Endothelial cell (in vitro differentiated cells): ENCODE results near the gene DYSF. TPM values are rescaled to one million over a fixed set of nuclear protein-coding genes. Genes with fewer than 3 reads are reported as not detected.
A peak's percentile ranks its signal among the peaks of the same experiment; 100 is the strongest.

Experiments used
- DNase-seq: peaks from one replicate; pipeline ENCODE4 v3.0.0; 2021; ENCODE audit warnings: low spot score
- H3K27ac Mint-ChIP-seq: one replicate; pipeline ENCODE4 v1.8.0; 2021; ENCODE audit warnings: mixed read lengths, inconsistent platforms; ENCODE audit not compliant: unreplicated experiment
- H3K27me3 Mint-ChIP-seq: one replicate; pipeline ENCODE4 v1.8.0; 2021; ENCODE audit warnings: mild to moderate bottlenecking, moderate library complexity, mixed read lengths, inconsistent platforms; ENCODE audit not compliant: unreplicated experiment
- H3K36me3 Mint-ChIP-seq: one replicate; pipeline ENCODE4 v1.8.0; 2021; ENCODE audit warnings: mild to moderate bottlenecking, low read depth, mixed read lengths, inconsistent platforms; ENCODE audit not compliant: unreplicated experiment
- H3K4me1 Mint-ChIP-seq: one replicate; pipeline ENCODE4 v1.8.0; 2021; ENCODE audit warnings: mild to moderate bottlenecking, mixed read lengths, inconsistent platforms; ENCODE audit not compliant: unreplicated experiment
- H3K4me3 Mint-ChIP-seq: one replicate; pipeline ENCODE4 v1.8.0; 2021; ENCODE audit warnings: mild to moderate bottlenecking, mixed read lengths, inconsistent platforms; ENCODE audit not compliant: unreplicated experiment
- H3K9me3 Mint-ChIP-seq: one replicate; pipeline ENCODE4 v1.8.0; 2021; ENCODE audit warnings: mixed read lengths, inconsistent platforms; ENCODE audit not compliant: unreplicated experiment
- CTCF ChIP-seq: fragments of 200-600 bp; sonication (generic); IDR thresholded peaks from one replicate; pipeline ENCODE4 v1.5.0; 2021; ENCODE audit warnings: antibody characterized with exemption; ENCODE audit not compliant: unreplicated experiment
- total RNA-seq: library from RNA; stranded (reverse); fragmentation: NEBNext Ultra II Directional; extraction: Animal tissue kit (Norgen Biotek cat#: 25700); gene quantifications from one replicate; pipeline ENCODE4 v1.2.1, GENCODE V29; 2021; ENCODE audit not compliant: unreplicated experiment

The DYSF gene
- total RNA-seq, 1 donor from 2014 or later: 566 TPM

GRCh38 chr2:71685941-71686611 lies 232.7 kb downstream of the DYSF start:
- H3K4me1 Mint-ChIP-seq: peaks cover 44% of the 10 kb centered on the region
- H3K27ac Mint-ChIP-seq: no peak overlapping the region
- no peaks in the 10 kb centered on the region for H3K9me3 Mint-ChIP-seq
- TF ChIP-seq CTCF: no peak
- DNase-seq: no peak
- H3K36me3 Mint-ChIP-seq: peaks cover 81% of the 10 kb centered on the region
- H3K4me3 Mint-ChIP-seq: no peak overlapping the region
- peaks cover 43% of the 10 kb centered on the region for H3K27me3 Mint-ChIP-seq

GRCh38 chr2:71686781-71687180 lies 233.4 kb downstream of the DYSF start:
- H3K27ac Mint-ChIP-seq: no peak overlapping the region
- H3K27me3 Mint-ChIP-seq: peaks cover 44% of the 10 kb centered on the region
- H3K36me3 Mint-ChIP-seq: peaks cover 76% of the 10 kb centered on the region
- DNase-seq: no peak
- H3K4me3 Mint-ChIP-seq: no peak overlapping the region
- H3K4me1 Mint-ChIP-seq: peaks cover 44% of the 10 kb centered on the region
- no peaks in the 10 kb centered on the region for H3K9me3 Mint-ChIP-seq
- no peak for TF ChIP-seq CTCF

- no peaks in the 10 kb centered on the region for H3K9me3 Mint-ChIP-seq
- H3K4me3 Mint-ChIP-seq: peak overlapping the region; percentile 22
- peaks cover 47% of the 10 kb centered on the region for H3K27me3 Mint-ChIP-seq
- peak overlapping the region; percentile 27 for H3K27ac Mint-ChIP-seq
- H3K4me1 Mint-ChIP-seq: peaks cover 43% of the 10 kb centered on the region
- TF ChIP-seq CTCF: no peak
- H3K36me3 Mint-ChIP-seq: peaks cover 74% of the 10 kb centered on the region
- DNase-seq: no peak
Observed at GRCh38 chr2:71687412-71687811, 234.1 kb downstream of the DYSF start.

- no peak for TF ChIP-seq CTCF
- Mint-ChIP-seq H3K36me3 (peaks cover 67% of the 10 kb centered on the region), H3K9me3 (no peaks in the 10 kb centered on the region), H3K4me1 (peaks cover 37% of the 10 kb centered on the region), H3K27me3 (peaks cover 48% of the 10 kb centered on the region), H3K4me3 (peak overlapping the region; percentile 83), H3K27ac (peak overlapping the region; percentile 71)
- DNase-seq: no peak
Observed at GRCh38 chr2:71688530-71688929, 235.2 kb downstream of the DYSF start.

- no peak for TF ChIP-seq CTCF
- H3K27me3 Mint-ChIP-seq: peaks cover 45% of the 10 kb centered on the region
- DNase-seq: no peak
- peak overlapping the region; percentile 72 for H3K27ac Mint-ChIP-seq
- peaks cover 33% of the 10 kb centered on the region for H3K4me1 Mint-ChIP-seq
- peaks cover 62% of the 10 kb centered on the region for H3K36me3 Mint-ChIP-seq
- no peaks in the 10 kb centered on the region for H3K9me3 Mint-ChIP-seq
- H3K4me3 Mint-ChIP-seq: no peak overlapping the region
Observed at GRCh38 chr2:71689393-71689792, 236.0 kb downstream of the DYSF start.
